ENCODE data around the gene ZNF746. TPM values are rescaled to one million over a fixed set of nuclear protein-coding genes. Genes with fewer than 3 reads are reported as not detected.

The ZNF746 gene
- total and polyA plus RNA-seq, 10 of the 15 experiments (the other 5 are each of a cell fraction or from before 2014, with no cell fraction given) = 1.2 to 19.0 (median 6.3) TPM

DNA sequence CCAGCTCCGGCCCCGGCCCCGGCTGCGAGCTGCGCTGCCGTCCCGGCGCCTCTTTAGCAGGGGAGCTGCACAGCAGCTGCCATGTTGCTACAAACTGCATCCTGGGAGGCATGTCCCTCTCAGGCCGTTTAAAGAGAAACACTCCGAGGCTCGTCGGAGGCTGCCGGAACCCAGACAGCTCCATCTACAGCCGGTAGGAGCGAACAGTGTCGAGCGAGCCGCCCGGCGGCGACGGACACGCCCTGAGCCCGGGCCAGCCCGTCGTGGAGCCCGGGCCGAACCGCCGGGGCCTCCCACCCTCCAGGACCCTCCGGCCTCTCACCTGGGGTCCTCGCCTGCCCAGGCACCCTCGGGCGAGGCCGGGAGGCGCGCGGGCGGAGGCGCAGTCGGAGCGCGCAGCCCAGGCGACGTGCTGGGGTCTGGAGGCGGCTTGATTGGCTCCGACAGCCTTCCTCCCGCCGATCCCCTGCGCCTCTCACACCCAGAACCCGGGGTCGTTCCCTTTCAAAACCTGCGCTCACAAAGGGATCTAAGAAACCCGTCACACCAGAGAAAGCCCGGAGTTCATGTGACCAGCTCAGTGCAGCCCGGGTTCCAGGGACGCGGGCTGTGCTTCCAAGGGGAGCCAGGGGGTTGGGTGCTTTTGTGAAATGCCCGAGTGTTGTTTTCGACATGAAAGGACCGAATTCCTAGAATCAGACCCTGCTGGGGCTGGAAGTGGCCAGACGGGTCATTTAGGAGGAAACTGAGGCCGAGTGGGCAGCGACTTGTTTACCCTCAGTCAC is 36.9 kb downstream of the ZNF746 start, which contains the start of gene ZNF777 (continued):
- TF ChIP-seq CREM (IDR thresholded peaks at IDR 0.05; ENCODE audit: low read depth) (peak; percentile 55), PAX8 (IDR thresholded peaks at IDR 0.05) (no peak), GABPA (IDR thresholded peaks at IDR 0.05; ENCODE audit: low read depth) (no peak; the same call in 1 of the 2 replicates), SREBF1 (IDR thresholded peaks at IDR 0.05; ENCODE audit: low read length) (no peak), MXI1 (IDR thresholded peaks at IDR 0.05; ENCODE audit: low read depth, low read length) (peak; percentile 68), FOS (IDR thresholded peaks at IDR 0.05; ENCODE audit: borderline replicate concordance, extremely low read depth, insufficient read length) (no peak), SUZ12 (IDR thresholded peaks at IDR 0.05; ENCODE audit: unreplicated experiment) (no peak), SMAD1 (IDR thresholded peaks at IDR 0.05; ENCODE audit: low read depth, partially characterized antibody) (no peak), SPI1 (IDR thresholded peaks at IDR 0.05; ENCODE audit: borderline replicate concordance, insufficient read depth, low read depth, low read length) (no peak), FOXM1 (IDR thresholded peaks at IDR 0.05; ENCODE audit: low read depth, low read length) (no peak), HDGF (IDR thresholded peaks at IDR 0.05) (no peak), TARDBP (IDR thresholded peaks at IDR 0.05; ENCODE audit: borderline replicate concordance) (no peak), KLF5 (IDR thresholded peaks at IDR 0.05; ENCODE audit: partially characterized antibody) (no peak), RB1 (IDR thresholded peaks at IDR 0.05; ENCODE audit: borderline replicate concordance) (no peak)
- TF ChIP-seq, protein P1, sequence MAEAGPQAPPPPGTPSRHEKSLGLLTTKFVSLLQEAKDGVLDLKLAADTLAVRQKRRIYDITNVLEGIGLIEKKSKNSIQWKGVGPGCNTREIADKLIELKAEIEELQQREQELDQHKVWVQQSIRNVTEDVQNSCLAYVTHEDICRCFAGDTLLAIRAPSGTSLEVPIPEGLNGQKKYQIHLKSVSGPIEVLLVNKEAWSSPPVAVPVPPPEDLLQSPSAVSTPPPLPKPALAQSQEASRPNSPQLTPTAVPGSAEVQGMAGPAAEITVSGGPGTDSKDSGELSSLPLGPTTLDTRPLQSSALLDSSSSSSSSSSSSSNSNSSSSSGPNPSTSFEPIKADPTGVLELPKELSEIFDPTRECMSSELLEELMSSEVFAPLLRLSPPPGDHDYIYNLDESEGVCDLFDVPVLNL (IDR thresholded peaks at IDR 0.05; ENCODE audit: low read depth, low read length) = no peak
- TF ChIP-seq, protein P2, sequence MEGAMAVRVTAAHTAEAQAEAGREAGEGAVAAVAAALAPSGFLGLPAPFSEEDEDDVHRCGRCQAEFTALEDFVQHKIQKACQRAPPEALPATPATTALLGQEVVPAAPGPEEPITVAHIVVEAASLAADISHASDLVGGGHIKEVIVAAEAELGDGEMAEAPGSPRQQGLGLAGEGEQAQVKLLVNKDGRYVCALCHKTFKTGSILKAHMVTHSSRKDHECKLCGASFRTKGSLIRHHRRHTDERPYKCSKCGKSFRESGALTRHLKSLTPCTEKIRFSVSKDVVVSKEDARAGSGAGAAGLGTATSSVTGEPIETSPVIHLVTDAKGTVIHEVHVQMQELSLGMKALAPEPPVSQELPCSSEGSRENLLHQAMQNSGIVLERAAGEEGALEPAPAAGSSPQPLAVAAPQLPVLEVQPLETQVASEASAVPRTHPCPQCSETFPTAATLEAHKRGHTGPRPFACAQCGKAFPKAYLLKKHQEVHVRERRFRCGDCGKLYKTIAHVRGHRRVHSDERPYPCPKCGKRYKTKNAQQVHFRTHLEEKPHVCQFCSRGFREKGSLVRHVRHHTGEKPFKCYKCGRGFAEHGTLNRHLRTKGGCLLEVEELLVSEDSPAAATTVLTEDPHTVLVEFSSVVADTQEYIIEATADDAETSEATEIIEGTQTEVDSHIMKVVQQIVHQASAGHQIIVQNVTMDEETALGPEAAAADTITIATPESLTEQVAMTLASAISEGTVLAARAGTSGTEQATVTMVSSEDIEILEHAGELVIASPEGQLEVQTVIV (IDR thresholded peaks at IDR 0.05; ENCODE audit: borderline replicate concordance, partially characterized antibody) = no peak
- TF ChIP-seq, protein P3, sequence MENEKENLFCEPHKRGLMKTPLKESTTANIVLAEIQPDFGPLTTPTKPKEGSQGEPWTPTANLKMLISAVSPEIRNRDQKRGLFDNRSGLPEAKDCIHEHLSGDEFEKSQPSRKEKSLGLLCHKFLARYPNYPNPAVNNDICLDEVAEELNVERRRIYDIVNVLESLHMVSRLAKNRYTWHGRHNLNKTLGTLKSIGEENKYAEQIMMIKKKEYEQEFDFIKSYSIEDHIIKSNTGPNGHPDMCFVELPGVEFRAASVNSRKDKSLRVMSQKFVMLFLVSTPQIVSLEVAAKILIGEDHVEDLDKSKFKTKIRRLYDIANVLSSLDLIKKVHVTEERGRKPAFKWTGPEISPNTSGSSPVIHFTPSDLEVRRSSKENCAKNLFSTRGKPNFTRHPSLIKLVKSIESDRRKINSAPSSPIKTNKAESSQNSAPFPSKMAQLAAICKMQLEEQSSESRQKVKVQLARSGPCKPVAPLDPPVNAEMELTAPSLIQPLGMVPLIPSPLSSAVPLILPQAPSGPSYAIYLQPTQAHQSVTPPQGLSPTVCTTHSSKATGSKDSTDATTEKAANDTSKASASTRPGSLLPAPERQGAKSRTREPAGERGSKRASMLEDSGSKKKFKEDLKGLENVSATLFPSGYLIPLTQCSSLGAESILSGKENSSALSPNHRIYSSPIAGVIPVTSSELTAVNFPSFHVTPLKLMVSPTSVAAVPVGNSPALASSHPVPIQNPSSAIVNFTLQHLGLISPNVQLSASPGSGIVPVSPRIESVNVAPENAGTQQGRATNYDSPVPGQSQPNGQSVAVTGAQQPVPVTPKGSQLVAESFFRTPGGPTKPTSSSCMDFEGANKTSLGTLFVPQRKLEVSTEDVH (IDR thresholded peaks at IDR 0.05; ENCODE audit: low read depth, partially characterized antibody) = no peak
- TF ChIP-seq, protein P4, sequence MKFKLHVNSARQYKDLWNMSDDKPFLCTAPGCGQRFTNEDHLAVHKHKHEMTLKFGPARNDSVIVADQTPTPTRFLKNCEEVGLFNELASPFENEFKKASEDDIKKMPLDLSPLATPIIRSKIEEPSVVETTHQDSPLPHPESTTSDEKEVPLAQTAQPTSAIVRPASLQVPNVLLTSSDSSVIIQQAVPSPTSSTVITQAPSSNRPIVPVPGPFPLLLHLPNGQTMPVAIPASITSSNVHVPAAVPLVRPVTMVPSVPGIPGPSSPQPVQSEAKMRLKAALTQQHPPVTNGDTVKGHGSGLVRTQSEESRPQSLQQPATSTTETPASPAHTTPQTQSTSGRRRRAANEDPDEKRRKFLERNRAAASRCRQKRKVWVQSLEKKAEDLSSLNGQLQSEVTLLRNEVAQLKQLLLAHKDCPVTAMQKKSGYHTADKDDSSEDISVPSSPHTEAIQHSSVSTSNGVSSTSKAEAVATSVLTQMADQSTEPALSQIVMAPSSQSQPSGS (IDR thresholded peaks at IDR 0.05; ENCODE audit: low read length) = no peak
- TF ChIP-seq, protein P5, sequence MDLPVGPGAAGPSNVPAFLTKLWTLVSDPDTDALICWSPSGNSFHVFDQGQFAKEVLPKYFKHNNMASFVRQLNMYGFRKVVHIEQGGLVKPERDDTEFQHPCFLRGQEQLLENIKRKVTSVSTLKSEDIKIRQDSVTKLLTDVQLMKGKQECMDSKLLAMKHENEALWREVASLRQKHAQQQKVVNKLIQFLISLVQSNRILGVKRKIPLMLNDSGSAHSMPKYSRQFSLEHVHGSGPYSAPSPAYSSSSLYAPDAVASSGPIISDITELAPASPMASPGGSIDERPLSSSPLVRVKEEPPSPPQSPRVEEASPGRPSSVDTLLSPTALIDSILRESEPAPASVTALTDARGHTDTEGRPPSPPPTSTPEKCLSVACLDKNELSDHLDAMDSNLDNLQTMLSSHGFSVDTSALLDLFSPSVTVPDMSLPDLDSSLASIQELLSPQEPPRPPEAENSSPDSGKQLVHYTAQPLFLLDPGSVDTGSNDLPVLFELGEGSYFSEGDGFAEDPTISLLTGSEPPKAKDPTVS (IDR thresholded peaks at IDR 0.05; ENCODE audit: low read depth, low read length) = no peak
